Measurements from ENCODE around the gene PTPRD.

The PTPRD gene

GRCh38 chr9:10586407-10586806, 26.4 kb downstream of the PTPRD start:
- Histone ChIP-seq H3K4me3 (ENCODE audit: low read length) (no peak overlapping the region), H3K4me1 (ENCODE audit: control insufficient read depth, insufficient read depth, low read length) (no peaks in the 10 kb centered on the region), H3K9me3 (ENCODE audit: control insufficient read depth, low read length) (peaks cover 23% of the 10 kb centered on the region), H3K36me3 (ENCODE audit: control insufficient read depth, insufficient read depth, low read length, severe bottlenecking) (no peaks in the 10 kb centered on the region), H3K27me3 (replicated peaks; ENCODE audit: control insufficient read depth, insufficient read depth, low read length) (no peaks in the 10 kb centered on the region), H3K9ac (ENCODE audit: low read length) (no peak overlapping the region)
- DNase-seq (ENCODE audit: low read depth): no peak

GRCh38 chr9:10571699-10572098, 41.1 kb downstream of the PTPRD start:
- Histone ChIP-seq H3K27me3 (replicated peaks; ENCODE audit: control insufficient read depth, insufficient read depth, low read length) (no peaks in the 10 kb centered on the region), H3K9ac (ENCODE audit: low read length) (no peak overlapping the region), H3K9me3 (ENCODE audit: control insufficient read depth, low read length) (no peaks in the 10 kb centered on the region), H3K36me3 (ENCODE audit: control insufficient read depth, insufficient read depth, low read length, severe bottlenecking) (no peaks in the 10 kb centered on the region), H3K4me3 (ENCODE audit: low read length) (no peak overlapping the region), H3K4me1 (ENCODE audit: control insufficient read depth, insufficient read depth, low read length) (no peaks in the 10 kb centered on the region)
- no peak for DNase-seq (ENCODE audit: low read depth)

- Histone ChIP-seq H3K4me3 (ENCODE audit: low read length) (no peak overlapping the region), H3K36me3 (ENCODE audit: control insufficient read depth, insufficient read depth, low read length, severe bottlenecking) (no peaks in the 10 kb centered on the region), H3K9me3 (ENCODE audit: control insufficient read depth, low read length) (no peaks in the 10 kb centered on the region), H3K4me1 (ENCODE audit: control insufficient read depth, insufficient read depth, low read length) (no peaks in the 10 kb centered on the region), H3K9ac (ENCODE audit: low read length) (no peak overlapping the region), H3K27me3 (replicated peaks; ENCODE audit: control insufficient read depth, insufficient read depth, low read length) (no peaks in the 10 kb centered on the region)
- DNase-seq (ENCODE audit: low read depth): no peak
Measured at GRCh38 chr9:10566848-10567247, 46.0 kb downstream of the PTPRD start.

- Histone ChIP-seq H3K9ac (ENCODE audit: low read length) (no peak overlapping the region), H3K9me3 (ENCODE audit: control insufficient read depth, low read length) (no peaks in the 10 kb centered on the region), H3K4me1 (ENCODE audit: control insufficient read depth, insufficient read depth, low read length) (no peaks in the 10 kb centered on the region), H3K36me3 (ENCODE audit: control insufficient read depth, insufficient read depth, low read length, severe bottlenecking) (no peaks in the 10 kb centered on the region), H3K4me3 (ENCODE audit: low read length) (no peak overlapping the region), H3K27me3 (replicated peaks; ENCODE audit: control insufficient read depth, insufficient read depth, low read length) (no peaks in the 10 kb centered on the region)
- DNase-seq (ENCODE audit: low read depth): no peak
Measured at GRCh38 chr9:10562581-10563343, 50.0 kb downstream of the PTPRD start.

GRCh38 chr9:10548348-10548747, 64.5 kb downstream of the PTPRD start:
- Histone ChIP-seq H3K4me3 (ENCODE audit: low read length) (no peak overlapping the region), H3K9me3 (ENCODE audit: control insufficient read depth, low read length) (peaks cover 3% of the 10 kb centered on the region), H3K36me3 (ENCODE audit: control insufficient read depth, insufficient read depth, low read length, severe bottlenecking) (no peaks in the 10 kb centered on the region), H3K9ac (ENCODE audit: low read length) (no peak overlapping the region), H3K27me3 (replicated peaks; ENCODE audit: control insufficient read depth, insufficient read depth, low read length) (no peaks in the 10 kb centered on the region), H3K4me1 (ENCODE audit: control insufficient read depth, insufficient read depth, low read length) (no peaks in the 10 kb centered on the region)
- DNase-seq (ENCODE audit: low read depth): no peak

- no peak overlapping the region for H3K9ac ChIP-seq (ENCODE audit: low read length)
- H3K27me3 ChIP-seq (replicated peaks; ENCODE audit: control insufficient read depth, insufficient read depth, low read length): no peaks in the 10 kb centered on the region
- H3K4me3 ChIP-seq (ENCODE audit: low read length): no peak overlapping the region
- no peaks in the 10 kb centered on the region for H3K9me3 ChIP-seq (ENCODE audit: control insufficient read depth, low read length)
- no peaks in the 10 kb centered on the region for H3K36me3 ChIP-seq (ENCODE audit: control insufficient read depth, insufficient read depth, low read length, severe bottlenecking)
- no peak for DNase-seq (ENCODE audit: low read depth)
- no peaks in the 10 kb centered on the region for H3K4me1 ChIP-seq (ENCODE audit: control insufficient read depth, insufficient read depth, low read length)
Measured at GRCh38 chr9:10538073-10538472, 74.7 kb downstream of the PTPRD start.

- H3K4me3 ChIP-seq (ENCODE audit: low read length): no peak overlapping the region
- H3K36me3 ChIP-seq (ENCODE audit: control insufficient read depth, insufficient read depth, low read length, severe bottlenecking): no peaks in the 10 kb centered on the region
- H3K27me3 ChIP-seq (replicated peaks; ENCODE audit: control insufficient read depth, insufficient read depth, low read length): no peaks in the 10 kb centered on the region
- H3K9me3 ChIP-seq (ENCODE audit: control insufficient read depth, low read length): no peaks in the 10 kb centered on the region
- DNase-seq (ENCODE audit: low read depth): no peak
- no peaks in the 10 kb centered on the region for H3K4me1 ChIP-seq (ENCODE audit: control insufficient read depth, insufficient read depth, low read length)
- H3K9ac ChIP-seq (ENCODE audit: low read length): no peak overlapping the region
Measured at GRCh38 chr9:10534850-10535249, 78.0 kb downstream of the PTPRD start.

GRCh38 chr9:10525972-10526371, 86.8 kb downstream of the PTPRD start:
- Histone ChIP-seq H3K4me1 (ENCODE audit: control insufficient read depth, insufficient read depth, low read length) (no peaks in the 10 kb centered on the region), H3K36me3 (ENCODE audit: control insufficient read depth, insufficient read depth, low read length, severe bottlenecking) (no peaks in the 10 kb centered on the region), H3K9me3 (ENCODE audit: control insufficient read depth, low read length) (no peaks in the 10 kb centered on the region), H3K4me3 (ENCODE audit: low read length) (no peak overlapping the region), H3K9ac (ENCODE audit: low read length) (no peak overlapping the region), H3K27me3 (replicated peaks; ENCODE audit: control insufficient read depth, insufficient read depth, low read length) (no peaks in the 10 kb centered on the region)
- no peak for DNase-seq (ENCODE audit: low read depth)

GRCh38 chr9:10523164-10523563, 89.6 kb downstream of the PTPRD start:
- no peaks in the 10 kb centered on the region for H3K4me1 ChIP-seq (ENCODE audit: control insufficient read depth, insufficient read depth, low read length)
- no peak for DNase-seq (ENCODE audit: low read depth)
- no peaks in the 10 kb centered on the region for H3K36me3 ChIP-seq (ENCODE audit: control insufficient read depth, insufficient read depth, low read length, severe bottlenecking)
- no peak overlapping the region for H3K9ac ChIP-seq (ENCODE audit: low read length)
- no peaks in the 10 kb centered on the region for H3K27me3 ChIP-seq (replicated peaks; ENCODE audit: control insufficient read depth, insufficient read depth, low read length)
- H3K9me3 ChIP-seq (ENCODE audit: control insufficient read depth, low read length): peaks cover 8% of the 10 kb centered on the region
- no peak overlapping the region for H3K4me3 ChIP-seq (ENCODE audit: low read length)

- H3K9ac ChIP-seq (ENCODE audit: low read length): no peak overlapping the region
- H3K4me1 ChIP-seq (ENCODE audit: control insufficient read depth, insufficient read depth, low read length): no peaks in the 10 kb centered on the region
- DNase-seq (ENCODE audit: low read depth): no peak
- H3K36me3 ChIP-seq (ENCODE audit: control insufficient read depth, insufficient read depth, low read length, severe bottlenecking): no peaks in the 10 kb centered on the region
- peaks cover 8% of the 10 kb centered on the region for H3K9me3 ChIP-seq (ENCODE audit: control insufficient read depth, low read length)
- H3K4me3 ChIP-seq (ENCODE audit: low read length): no peak overlapping the region
- no peaks in the 10 kb centered on the region for H3K27me3 ChIP-seq (replicated peaks; ENCODE audit: control insufficient read depth, insufficient read depth, low read length)
Measured at GRCh38 chr9:10512144-10512543, 100.7 kb downstream of the PTPRD start.

GRCh38 chr9:10488937-10489336, 123.9 kb downstream of the PTPRD start:
- no peak for DNase-seq (ENCODE audit: low read depth)
- Histone ChIP-seq H3K4me1 (ENCODE audit: control insufficient read depth, insufficient read depth, low read length) (no peaks in the 10 kb centered on the region), H3K4me3 (ENCODE audit: low read length) (no peak overlapping the region), H3K27me3 (replicated peaks; ENCODE audit: control insufficient read depth, insufficient read depth, low read length) (no peaks in the 10 kb centered on the region), H3K9me3 (ENCODE audit: control insufficient read depth, low read length) (no peaks in the 10 kb centered on the region), H3K9ac (ENCODE audit: low read length) (no peak overlapping the region), H3K36me3 (ENCODE audit: control insufficient read depth, insufficient read depth, low read length, severe bottlenecking) (no peaks in the 10 kb centered on the region)

GRCh38 chr9:10479172-10479571, 133.6 kb downstream of the PTPRD start:
- H3K4me1 ChIP-seq (ENCODE audit: control insufficient read depth, insufficient read depth, low read length): no peaks in the 10 kb centered on the region
- no peaks in the 10 kb centered on the region for H3K9me3 ChIP-seq (ENCODE audit: control insufficient read depth, low read length)
- no peak for DNase-seq (ENCODE audit: low read depth)
- H3K9ac ChIP-seq (ENCODE audit: low read length): no peak overlapping the region
- no peaks in the 10 kb centered on the region for H3K36me3 ChIP-seq (ENCODE audit: control insufficient read depth, insufficient read depth, low read length, severe bottlenecking)
- H3K4me3 ChIP-seq (ENCODE audit: low read length): no peak overlapping the region
- H3K27me3 ChIP-seq (replicated peaks; ENCODE audit: control insufficient read depth, insufficient read depth, low read length): no peaks in the 10 kb centered on the region
